ENCODE results near the gene STK33.

- TF ChIP-seq RFX5 (IDR thresholded peaks at IDR 0.05; ENCODE audit: low read depth, low read length) (no peak), EP300 (IDR thresholded peaks at IDR 0.05; ENCODE audit: low read depth in 2 of 2, low read length in 2 of 2) (no peak), EP300 (CRISPR knock-in tag; IDR thresholded peaks at IDR 0.05; ENCODE audit: borderline replicate concordance) (no peak), TFDP2 (CRISPR knock-in tag; IDR thresholded peaks at IDR 0.05) (no peak), ZNF609 (CRISPR knock-in tag; IDR thresholded peaks at IDR 0.05; ENCODE audit: borderline replicate concordance) (no peak), ZNF121 (CRISPR knock-in tag; IDR thresholded peaks at IDR 0.05) (no peak), THAP7 (CRISPR knock-in tag; IDR thresholded peaks at IDR 0.05) (no peak), TAF1 (CRISPR knock-in tag; IDR thresholded peaks at IDR 0.05) (no peak), ZBTB8A (CRISPR knock-in tag; IDR thresholded peaks at IDR 0.05; ENCODE audit: borderline replicate concordance, low read depth) (no peak), ZBTB1 (CRISPR knock-in tag; IDR thresholded peaks at IDR 0.05; ENCODE audit: borderline replicate concordance) (no peak), YY1 (IDR thresholded peaks at IDR 0.05; ENCODE audit: insufficient read depth, insufficient replicate concordance, low read depth, low read length) (no peak), PHB2 (IDR thresholded peaks at IDR 0.05; ENCODE audit: partially characterized antibody) (no peak), ZBTB7A (CRISPR knock-in tag; IDR thresholded peaks at IDR 0.05) (no peak), DPF2 (CRISPR knock-in tag; IDR thresholded peaks at IDR 0.05; ENCODE audit: borderline replicate concordance, low read depth) (no peak)
- TF ChIP-seq, protein P1, sequence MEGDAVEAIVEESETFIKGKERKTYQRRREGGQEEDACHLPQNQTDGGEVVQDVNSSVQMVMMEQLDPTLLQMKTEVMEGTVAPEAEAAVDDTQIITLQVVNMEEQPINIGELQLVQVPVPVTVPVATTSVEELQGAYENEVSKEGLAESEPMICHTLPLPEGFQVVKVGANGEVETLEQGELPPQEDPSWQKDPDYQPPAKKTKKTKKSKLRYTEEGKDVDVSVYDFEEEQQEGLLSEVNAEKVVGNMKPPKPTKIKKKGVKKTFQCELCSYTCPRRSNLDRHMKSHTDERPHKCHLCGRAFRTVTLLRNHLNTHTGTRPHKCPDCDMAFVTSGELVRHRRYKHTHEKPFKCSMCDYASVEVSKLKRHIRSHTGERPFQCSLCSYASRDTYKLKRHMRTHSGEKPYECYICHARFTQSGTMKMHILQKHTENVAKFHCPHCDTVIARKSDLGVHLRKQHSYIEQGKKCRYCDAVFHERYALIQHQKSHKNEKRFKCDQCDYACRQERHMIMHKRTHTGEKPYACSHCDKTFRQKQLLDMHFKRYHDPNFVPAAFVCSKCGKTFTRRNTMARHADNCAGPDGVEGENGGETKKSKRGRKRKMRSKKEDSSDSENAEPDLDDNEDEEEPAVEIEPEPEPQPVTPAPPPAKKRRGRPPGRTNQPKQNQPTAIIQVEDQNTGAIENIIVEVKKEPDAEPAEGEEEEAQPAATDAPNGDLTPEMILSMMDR (CRISPR knock-in tag; IDR thresholded peaks at IDR 0.05) = no peak
Measured at GRCh38 chr11:8361664-8362210, 232.3 kb downstream of the STK33 start.
